OCI-LY3 (cell line): ENCODE results near the gene ILRUN.

ENCODE experiments used
- CTCF ChIP-seq: fragments of 200-600, 300-600 bp; sonication (generic); IDR thresholded peaks from 2 replicates; pipeline ENCODE4 v1.5.1; 2014; ENCODE audit warnings: antibody characterized with exemption, low read length, low read depth
- EZH2phosphoT487 ChIP-seq: fragments of 200-600 bp; shearing (Covaris generic); IDR thresholded peaks from 2 replicates; pipeline ENCODE4 v1.6.1; 2018; ENCODE audit warnings: antibody characterized with exemption, mixed run types, low read depth

- TF ChIP-seq EZH2phosphoT487 (no peak), CTCF (no peak)
Measured at GRCh38 chr6:34671801-34672656, 24.5 kb downstream of the ILRUN start.
